B cell (primary cell): ENCODE results near the gene CNKSR3. TPM values are rescaled to one million over a fixed set of nuclear protein-coding genes. Genes with fewer than 3 reads are reported as not detected.

Experiments used
- ATAC-seq: fragments of 200-7000 bp; cut with Tn5 transposase; one replicate; pipeline ENCODE4 v1.10.0; 2021; ENCODE audit warnings: low read depth, mild to moderate bottlenecking, moderate number of reproducible peaks, moderate library complexity
- CTCF ChIA-PET: fragments of 350-600 bp; sonication (Branson Sonifier 250); formaldehyde crosslinking; loops from one replicate; lab custom pipeline; 2021; ENCODE audit warnings: antibody characterized with exemption, inconsistent platforms; lab: Charles Lee
- POLR2A ChIA-PET: fragments of 350-600 bp; sonication (Branson Sonifier 250); formaldehyde crosslinking; loops from one replicate; lab custom pipeline; 2021; ENCODE audit warnings: antibody characterized with exemption; lab: Charles Lee
- DNase-seq: peaks from one replicate; pipeline ENCODE4 v3.0.0; 2013
- H2AFZ ChIP-seq: 2 replicates; pipeline ENCODE4 v1.6.1; 2012; ENCODE audit warnings: mild to moderate bottlenecking, low read depth, low read length; ENCODE audit not compliant: insufficient read depth, poor library complexity, severe bottlenecking
- H3K27ac ChIP-seq, 2 donors: 1 replicate in 1 of 2; 2 replicates in 1 of 2; pipeline ENCODE4 v1.5.1; 2012 to 2013; ENCODE audit warnings: low read length in 2 of 2, mild to moderate bottlenecking in 2 of 2, moderate library complexity in 1 of 2
- H3K27me3 ChIP-seq, 4 experiments: fragments of 200-600 bp in 1 of 4; sonication (generic) in 1 of 4; replicated peaks in 1 of 4; 1 replicate in 2 of 4; 2 replicates in 2 of 4; pipeline versions ENCODE4 v1.6.1 to v1.7.0; 2013 to 2016; ENCODE audit warnings: low read length in 3 of 4, mild to moderate bottlenecking in 2 of 4, mixed read lengths in 1 of 4, moderate library complexity in 1 of 4; ENCODE audit not compliant: insufficient read depth in 4 of 4, control insufficient read depth in 3 of 4; ENCODE audit errors: control extremely low read depth in 1 of 4
- H3K36me3 ChIP-seq, 2 experiments: replicated peaks in 1 of 2; 1 replicate in 1 of 2; 2 replicates in 1 of 2; pipeline versions ENCODE4 v1.6.1 to v1.7.1; 2013; ENCODE audit warnings: low read length in 1 of 2; ENCODE audit not compliant: insufficient read depth in 2 of 2, control insufficient read depth in 1 of 2; ENCODE audit errors: control extremely low read depth in 1 of 2, extremely low read depth in 1 of 2
- H3K4me1 ChIP-seq, 2 donors: fragments of 200-600 bp in 1 of 2; sonication (generic) in 1 of 2; 1 replicate in 1 of 2; 2 replicates in 1 of 2; pipeline versions ENCODE4 v1.5.1 to v1.6.1; 2013 to 2017; ENCODE audit warnings: low read length in 2 of 2; ENCODE audit not compliant: control insufficient read depth in 2 of 2, insufficient read depth in 2 of 2
- H3K4me2 ChIP-seq: replicated peaks from 2 replicates; pipeline ENCODE3; 2012; ENCODE audit warnings: mild to moderate bottlenecking, low read depth, low read length; ENCODE audit not compliant: poor library complexity, severe bottlenecking
- H3K4me3 ChIP-seq, 5 experiments: fragments of 200-600 bp in 1 of 5; sonication (generic) in 1 of 5; 1 replicate in 3 of 5; 2 replicates in 2 of 5; pipeline versions ENCODE4 v1.5.1 to v1.7.0; 2011 to 2016; ENCODE audit warnings: low read length in 4 of 5, mild to moderate bottlenecking in 4 of 5, low read depth in 2 of 5, control low read depth in 1 of 5, moderate library complexity in 1 of 5; ENCODE audit not compliant: insufficient read depth in 1 of 5; ENCODE audit errors: control extremely low read depth in 1 of 5, extremely low read depth in 1 of 5
- H3K79me2 ChIP-seq: fragments of 200-600 bp; sonication (generic); one replicate; pipeline ENCODE4 v1.6.0; 2016; ENCODE audit warnings: low read length; ENCODE audit not compliant: control insufficient read depth, insufficient read depth
- H3K9ac ChIP-seq: fragments of 200-600 bp; sonication (generic); 2 replicates; pipeline ENCODE4 v1.6.1; 2017; ENCODE audit warnings: mild to moderate bottlenecking, low read length, moderate library complexity
- H3K9me3 ChIP-seq, 3 donors: one replicate each; pipeline versions ENCODE4 v1.6.1 to v1.7.1; 2013; ENCODE audit warnings: low read length in 2 of 3; ENCODE audit not compliant: control insufficient read depth in 2 of 3, insufficient read depth in 1 of 3; ENCODE audit errors: control extremely low read depth in 1 of 3
- H4K20me1 ChIP-seq: 2 replicates; pipeline ENCODE4 v1.6.0; 2012; ENCODE audit warnings: mild to moderate bottlenecking, low read length; ENCODE audit not compliant: insufficient read depth, control insufficient read depth, poor library complexity, severe bottlenecking
- H3K27ac Mint-ChIP-seq: one replicate; pipeline ENCODE4 v1.8.0; 2021; ENCODE audit warnings: mixed read lengths
- H3K27me3 Mint-ChIP-seq: one replicate; pipeline ENCODE4 v1.8.0; 2021; ENCODE audit warnings: mixed read lengths
- H3K4me1 Mint-ChIP-seq: one replicate; pipeline ENCODE4 v1.8.0; 2021; ENCODE audit warnings: mixed read lengths
- H3K4me3 Mint-ChIP-seq: one replicate; pipeline ENCODE4 v1.8.0; 2021; ENCODE audit warnings: mixed read lengths
- H3K9me3 Mint-ChIP-seq: one replicate; pipeline ENCODE4 v1.8.0; 2022; ENCODE audit warnings: mixed read lengths; ENCODE audit not compliant: insufficient read depth
- EZH2 ChIP-seq: IDR thresholded peaks from 2 replicates; pipeline ENCODE4 v1.6.1; 2012; ENCODE audit warnings: borderline replicate concordance, low read depth, mild to moderate bottlenecking, moderate library complexity, low read length; ENCODE audit not compliant: insufficient read depth, poor library complexity, severe bottlenecking
- WGBS: methylation state at CpG from one replicate; pipeline ENCODE4 v1.1.5; 2013; ENCODE audit warnings: missing lambda C conversion rate; ENCODE audit not compliant: insufficient coverage; 5-methylcytosine and 5-hydroxymethylcytosine counted together
- intact Hi-C: fragments of 100-400 bp; cut with micrococcal nuclease; formaldehyde crosslinking; loops from one replicate; pipeline ENCODE4 v1.10.0; 2022
- polyA plus RNA-seq: library from polyadenylated mRNA; depleted of rRNA; stranded (reverse); fragments of >200 nt; gene quantifications from 2 replicates; pipeline ENCODE4 v1.2.3, GENCODE V29; 2012
- total RNA-seq, 2 donors: library from RNA; stranded (reverse); fragments of 120-200 nt in 1 of 2; gene quantifications; 1 replicate in 1 of 2; 2 replicates in 1 of 2; pipeline versions ENCODE4 v1.2.3 to v1.2.4, GENCODE V29; 2013 to 2022
- TF ChIP-seq, protein P1 (sequence below): fragments of 200-600 bp; IDR thresholded peaks from one replicate; pipeline ENCODE4 v1.8.0; 2022; ENCODE audit warnings: antibody characterized with exemption, mild to moderate bottlenecking

The CNKSR3 gene
- total and polyA plus RNA-seq, 2 donors (not counting 1 experiment from before 2014, with no cell fraction given): not detected

- H3K9me3 ChIP-seq: no peaks in the 10 kb centered on the region
- CTCF ChIA-PET: no interaction called here
- H3K27ac ChIP-seq: no peak overlapping the region
- ATAC-seq (no peak), DNase-seq (no peak)
- H3K27me3 Mint-ChIP-seq: peaks cover 14% of the 10 kb centered on the region
- no peak overlapping the region for H3K27ac Mint-ChIP-seq
- peaks cover 21 to 27% of the 10 kb centered on the region in 2 donors for H3K4me1 ChIP-seq
- POLR2A ChIA-PET: no interaction called here
- H3K4me2 ChIP-seq: no peak overlapping the region
- H3K36me3 ChIP-seq: no peaks in the 10 kb centered on the region
- no peak overlapping the region for H2AFZ ChIP-seq
- H3K9me3 Mint-ChIP-seq: no peaks in the 10 kb centered on the region
- TF ChIP-seq EZH2: no peak
- TF ChIP-seq, protein P1, sequence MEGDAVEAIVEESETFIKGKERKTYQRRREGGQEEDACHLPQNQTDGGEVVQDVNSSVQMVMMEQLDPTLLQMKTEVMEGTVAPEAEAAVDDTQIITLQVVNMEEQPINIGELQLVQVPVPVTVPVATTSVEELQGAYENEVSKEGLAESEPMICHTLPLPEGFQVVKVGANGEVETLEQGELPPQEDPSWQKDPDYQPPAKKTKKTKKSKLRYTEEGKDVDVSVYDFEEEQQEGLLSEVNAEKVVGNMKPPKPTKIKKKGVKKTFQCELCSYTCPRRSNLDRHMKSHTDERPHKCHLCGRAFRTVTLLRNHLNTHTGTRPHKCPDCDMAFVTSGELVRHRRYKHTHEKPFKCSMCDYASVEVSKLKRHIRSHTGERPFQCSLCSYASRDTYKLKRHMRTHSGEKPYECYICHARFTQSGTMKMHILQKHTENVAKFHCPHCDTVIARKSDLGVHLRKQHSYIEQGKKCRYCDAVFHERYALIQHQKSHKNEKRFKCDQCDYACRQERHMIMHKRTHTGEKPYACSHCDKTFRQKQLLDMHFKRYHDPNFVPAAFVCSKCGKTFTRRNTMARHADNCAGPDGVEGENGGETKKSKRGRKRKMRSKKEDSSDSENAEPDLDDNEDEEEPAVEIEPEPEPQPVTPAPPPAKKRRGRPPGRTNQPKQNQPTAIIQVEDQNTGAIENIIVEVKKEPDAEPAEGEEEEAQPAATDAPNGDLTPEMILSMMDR: no peak
- H3K9ac ChIP-seq: no peak overlapping the region
- no peak overlapping the region for H3K4me3 ChIP-seq
- H4K20me1 ChIP-seq: no peaks in the 10 kb centered on the region
- no peak overlapping the region for H3K4me3 Mint-ChIP-seq
- peaks cover 23% of the 10 kb centered on the region for H3K4me1 Mint-ChIP-seq
- 81% methylated on average over 3 of the region's 4 CpGs for WGBS
- intact Hi-C loops: loop anchor here (5.0 kb wide), 1 partner anchor 52 kb away; no protein-coding TSS in a partner anchor
- no peaks in the 10 kb centered on the region for H3K79me2 ChIP-seq
- peaks cover 0 to 4% (median 0%) of the 10 kb centered on the region in 4 experiments for H3K27me3 ChIP-seq
Measured at GRCh38 chr6:154359679-154360078, 150.8 kb downstream of the CNKSR3 start.

- Histone ChIP-seq H4K20me1 (no peaks in the 10 kb centered on the region), H3K79me2 (no peaks in the 10 kb centered on the region), H3K4me1 (peaks cover 23 to 30% of the 10 kb centered on the region in 2 donors), H3K4me2 (peak overlapping the region; percentile 32), H3K36me3 (no peaks in the 10 kb centered on the region), H3K4me3 (no peak overlapping the region), H3K9ac (no peak overlapping the region), H3K27me3 (peaks cover 0 to 4% (median 0%) of the 10 kb centered on the region in 4 experiments), H3K9me3 (no peaks in the 10 kb centered on the region), H2AFZ (peak overlapping the region; percentile 50), H3K27ac (no peak overlapping the region)
- DNase-seq (no peak), ATAC-seq (no peak)
- ChIA-PET POLR2A (no interaction called here), CTCF (no interaction called here)
- H3K27me3 Mint-ChIP-seq: peaks cover 14% of the 10 kb centered on the region
- H3K9me3 Mint-ChIP-seq: no peaks in the 10 kb centered on the region
- TF ChIP-seq, protein P1: no peak
- no peak for TF ChIP-seq EZH2
- H3K4me1 Mint-ChIP-seq: peaks cover 28% of the 10 kb centered on the region
- H3K4me3 Mint-ChIP-seq: peak overlapping the region; percentile 7
- intact Hi-C loops: loop anchor here (5.0 kb wide), 1 partner anchor 52 kb away; no protein-coding TSS in a partner anchor
- H3K27ac Mint-ChIP-seq: no peak overlapping the region
- WGBS: 11% methylated on average over 5 of the region's 10 CpGs
Measured at GRCh38 chr6:154359161-154359574, 151.3 kb downstream of the CNKSR3 start.
